IMR-90 (cell line): ENCODE measurements around the gene ATP10A. TPM values are rescaled to one million over a fixed set of nuclear protein-coding genes. Genes with fewer than 3 reads are reported as not detected.

Experiments
- ATAC-seq: fragments of 200-7000 bp; cut with Tn5 transposase; 2 replicates; pipeline ENCODE4 v1.9.1; 2020; ENCODE audit warnings: low read depth, mild to moderate bottlenecking, moderate library complexity
- BruUV-seq: library from RNA; stranded (reverse); fragments of 400-500 nt; replicated peaks from 2 replicates; lab custom pipeline; 2021; lab: Mats Ljungman, UMichigan
- CTCF ChIA-PET: fragments of 300-600 bp; formaldehyde crosslinking; extraction: SDS; loops from one replicate; lab custom pipeline; 2021; ENCODE audit warnings: antibody characterized with exemption; lab: Yijun Ruan, JAX
- POLR2A ChIA-PET: fragments of 300-600 bp; sonication (Branson Sonifier 250); formaldehyde crosslinking; loops from one replicate; lab custom pipeline; 2022; ENCODE audit warnings: antibody characterized with exemption; ENCODE audit not compliant: unreplicated experiment; lab: Charles Lee
- DNase-seq: peaks from one replicate; pipeline ENCODE4 v3.0.0; 2013
- H2AFZ ChIP-seq: replicated peaks from 2 replicates; pipeline ENCODE3; 2013; ENCODE audit warnings: low read length, mild to moderate bottlenecking; ENCODE audit not compliant: poor library complexity
- H2AK5ac ChIP-seq: 2 replicates; pipeline ENCODE4 v1.6.1; 2013; ENCODE audit warnings: low read depth, low read length, inconsistent platforms
- H2AK9ac ChIP-seq: replicated peaks from 2 replicates; pipeline ENCODE3; 2013; ENCODE audit warnings: mild to moderate bottlenecking, low read depth, low read length, moderate library complexity; ENCODE audit not compliant: poor library complexity
- H2BK120ac ChIP-seq: 2 replicates; pipeline ENCODE4 v1.6.1; 2013; ENCODE audit warnings: low read depth, low read length, inconsistent platforms
- H2BK15ac ChIP-seq: 3 replicates; pipeline ENCODE4 v1.6.1; 2013; ENCODE audit warnings: low read depth, low read length, inconsistent platforms
- H2BK20ac ChIP-seq: 2 replicates; pipeline ENCODE4 v1.6.1; 2013; ENCODE audit warnings: low read depth, mild to moderate bottlenecking, inconsistent platforms, low read length, moderate library complexity
- H2BK5ac ChIP-seq: 2 replicates; pipeline ENCODE4 v1.6.1; 2013; ENCODE audit warnings: mild to moderate bottlenecking, low read depth, low read length, inconsistent platforms; ENCODE audit not compliant: poor library complexity, severe bottlenecking
- H3K14ac ChIP-seq: replicated peaks from 2 replicates; pipeline ENCODE4 v1.6.1; 2013; ENCODE audit warnings: low read depth, low read length, inconsistent platforms
- H3K18ac ChIP-seq: 2 replicates; pipeline ENCODE4 v1.6.1; 2013; ENCODE audit warnings: low read depth, low read length, control low read depth
- H3K23ac ChIP-seq: 2 replicates; pipeline ENCODE4 v1.6.1; 2013; ENCODE audit warnings: low read depth, low read length, inconsistent platforms
- H3K27ac ChIP-seq: 2 replicates; pipeline ENCODE4 v1.5.1; 2013; ENCODE audit warnings: mild to moderate bottlenecking, control low read depth, low read length; ENCODE audit not compliant: insufficient read depth
- H3K27me3 ChIP-seq: 2 replicates; pipeline ENCODE4 v1.6.1; 2013; ENCODE audit warnings: low read length; ENCODE audit not compliant: control insufficient read depth, insufficient read depth
- H3K36me3 ChIP-seq: 2 replicates; pipeline ENCODE4 v1.6.1; 2013; ENCODE audit warnings: low read length, mixed read lengths; ENCODE audit not compliant: control insufficient read depth, insufficient read depth
- H3K4ac ChIP-seq: 2 replicates; pipeline ENCODE4 v1.6.1; 2013; ENCODE audit warnings: low read depth, low read length, inconsistent platforms
- H3K4me1 ChIP-seq: 2 replicates; pipeline ENCODE4 v1.6.1; 2013; ENCODE audit warnings: low read length, mixed read lengths; ENCODE audit not compliant: control insufficient read depth, insufficient read depth
- H3K4me2 ChIP-seq: 2 replicates; pipeline ENCODE4 v1.6.1; 2013; ENCODE audit warnings: low read depth, mild to moderate bottlenecking, control low read depth, low read length, moderate library complexity
- H3K4me3 ChIP-seq: 2 replicates; pipeline ENCODE4 v1.5.1; 2013; ENCODE audit warnings: low read depth, mild to moderate bottlenecking, control low read depth, low read length, moderate library complexity; ENCODE audit not compliant: insufficient read depth
- H3K56ac ChIP-seq: 2 replicates; pipeline ENCODE4 v1.6.1; 2013; ENCODE audit warnings: low read length, inconsistent platforms; ENCODE audit not compliant: insufficient read depth; ENCODE audit errors: extremely low read depth
- H3K79me1 ChIP-seq, 2 experiments: 2 replicates each; pipeline ENCODE4 v1.6.1; 2013; ENCODE audit warnings: low read length in 2 of 2, inconsistent platforms in 1 of 2, low read depth in 1 of 2
- H3K9ac ChIP-seq: 2 replicates; pipeline ENCODE4 v1.6.1; 2013; ENCODE audit warnings: low read depth, low read length, control low read depth
- H3K9me1 ChIP-seq: 2 replicates; pipeline ENCODE4 v1.6.1; 2013; ENCODE audit warnings: low read length, inconsistent platforms; ENCODE audit not compliant: insufficient read depth
- H3K9me3 ChIP-seq: 2 replicates; pipeline ENCODE4 v1.6.1; 2013; ENCODE audit warnings: low read length; ENCODE audit not compliant: control insufficient read depth, insufficient read depth
- H4K20me1 ChIP-seq: 2 replicates; pipeline ENCODE4 v1.6.1; 2013; ENCODE audit warnings: low read length, inconsistent platforms; ENCODE audit not compliant: insufficient read depth
- H4K5ac ChIP-seq: 2 replicates; pipeline ENCODE4 v1.6.1; 2013; ENCODE audit warnings: mild to moderate bottlenecking, low read depth, low read length, control low read depth
- H4K8ac ChIP-seq, 2 experiments: 2 replicates each; pipeline ENCODE4 v1.6.1; 2013; ENCODE audit warnings: low read depth in 2 of 2, low read length in 2 of 2, control low read depth in 1 of 2, inconsistent platforms in 1 of 2
- H4K91ac ChIP-seq: 2 replicates; pipeline ENCODE4 v1.6.1; 2013; ENCODE audit warnings: low read depth, low read length, inconsistent platforms; ENCODE audit not compliant: insufficient read depth
- BHLHE40 ChIP-seq: fragments of 150-350 bp; IDR thresholded peaks from 2 replicates; pipeline ENCODE4 v1.6.1; 2016; ENCODE audit warnings: mild to moderate bottlenecking, low read depth, low read length
- CEBPB ChIP-seq: IDR thresholded peaks from 2 replicates; pipeline ENCODE4 v1.6.1; 2012; ENCODE audit warnings: low read depth, low read length, improper control_type of control experiment
- CHD1 ChIP-seq: IDR thresholded peaks from 2 replicates; pipeline ENCODE4 v1.6.1; 2012; ENCODE audit warnings: low read depth, low read length, improper control_type of control experiment
- CTCF ChIP-seq: conservative IDR thresholded peaks from 2 replicates; pipeline ENCODE4 v1.5.1; 2012; ENCODE audit warnings: mild to moderate bottlenecking, low read depth, low read length, improper control_type of control experiment
- MAFK ChIP-seq: IDR thresholded peaks from 2 replicates; pipeline ENCODE4 v1.6.1; 2012; ENCODE audit warnings: low read depth, low read length, improper control_type of control experiment
- MAZ ChIP-seq: IDR thresholded peaks from 2 replicates; pipeline ENCODE4 v1.6.1; 2012; ENCODE audit warnings: low read depth, mild to moderate bottlenecking, low read length, improper control_type of control experiment, moderate library complexity, borderline replicate concordance
- MXI1 ChIP-seq: IDR thresholded peaks from 2 replicates; pipeline ENCODE4 v1.6.1; 2012; ENCODE audit warnings: low read depth, mild to moderate bottlenecking, low read length, moderate library complexity, borderline replicate concordance
- POLR2A ChIP-seq: IDR thresholded peaks from 2 replicates; pipeline ENCODE4 v1.6.1; 2012; ENCODE audit warnings: mild to moderate bottlenecking, low read depth, low read length
- RAD21 ChIP-seq: IDR thresholded peaks from 2 replicates; pipeline ENCODE4 v1.6.1; 2012; ENCODE audit warnings: low read length, improper control_type of control experiment
- RCOR1 ChIP-seq: IDR thresholded peaks from 2 replicates; pipeline ENCODE4 v1.6.1; 2012; ENCODE audit warnings: mild to moderate bottlenecking, low read length, improper control_type of control experiment; ENCODE audit not compliant: insufficient replicate concordance
- USF2 ChIP-seq: fragments of 150-350 bp; IDR thresholded peaks from 2 replicates; pipeline ENCODE4 v1.6.1; 2017; ENCODE audit warnings: mild to moderate bottlenecking, antibody characterized with exemption, low read length, low read depth
- dilution Hi-C: fragments of 300-500 bp; cut with HindIII; formaldehyde crosslinking; loops from one replicate; pipeline ENCODE4 v1.14.3; 2018; ENCODE audit warnings: low sequenced_read_pairs; ENCODE audit not compliant: unreplicated experiment
- in situ Hi-C: fragments of 300-500 bp; cut with MboI; formaldehyde crosslinking; loops from 3 replicates; pipeline ENCODE4 v1.14.3; 2019; ENCODE audit warnings: low sequenced_read_pairs, inconsistent platforms, mixed read lengths
- intact Hi-C: fragments of 100-400 bp; cut with micrococcal nuclease; formaldehyde crosslinking; loops from 2 replicates; pipeline ENCODE4 v1.10.0; 2022
- polyA plus RNA-seq, 3 experiments: library from polyadenylated mRNA; depleted of rRNA; stranded (reverse); fragments of >200 nt; gene quantifications; 2 replicates each; pipeline ENCODE4 v1.2.3, GENCODE V29; 2012; ENCODE audit warnings: low replicate concordance in 1 of 3
- total RNA-seq: library from RNA; depleted of rRNA; stranded (reverse); fragments of >200 nt; gene quantifications from 2 replicates; pipeline ENCODE4 v1.2.3, GENCODE V29; 2012

Gene ATP10A
- total and polyA plus RNA-seq, 2 of the 4 experiments (the other 2 are of a cell fraction) = 13.8 to 16.0 TPM

GRCh38 chr15:25897658-25898057, 34.5 kb upstream of the ATP10A start:
- H2AFZ ChIP-seq = no peak overlapping the region
- no peak overlapping the region for H3K4me3 ChIP-seq
- H4K91ac ChIP-seq = no peak overlapping the region
- no peak overlapping the region for H3K9ac ChIP-seq
- H4K8ac ChIP-seq = no peak overlapping the region
- peaks cover 3% of the 10 kb centered on the region; the same call in 1 of the 2 replicates for H3K9me1 ChIP-seq
- H2BK20ac ChIP-seq = no peak overlapping the region
- no peaks in the 10 kb centered on the region for H3K36me3 ChIP-seq
- no TSS peak for BruUV-seq
- no peak overlapping the region for H2BK15ac ChIP-seq
- no peak overlapping the region for H3K4me2 ChIP-seq
- no peaks in the 10 kb centered on the region for H3K79me1 ChIP-seq
- H2AK9ac ChIP-seq = no peak overlapping the region
- DNase-seq (no peak), ATAC-seq (no peak)
- H3K14ac ChIP-seq = no peak overlapping the region
- H2BK120ac ChIP-seq = no peak overlapping the region
- no peaks in the 10 kb centered on the region for H4K20me1 ChIP-seq
- no peak overlapping the region for H2BK5ac ChIP-seq
- TF ChIP-seq CEBPB = no peak
- TF ChIP-seq MAZ = no peak
- no peak for TF ChIP-seq RAD21
- no peak for TF ChIP-seq MXI1
- TF ChIP-seq BHLHE40 = no peak
- TF ChIP-seq USF2 = no peak
- no peak for TF ChIP-seq MAFK
- no peak for TF ChIP-seq CHD1
- no peak for TF ChIP-seq CTCF
- no peak for TF ChIP-seq RCOR1
- TF ChIP-seq POLR2A = no peak
- H4K5ac ChIP-seq = no peak overlapping the region
- H3K23ac ChIP-seq = no peak overlapping the region
- H2AK5ac ChIP-seq = no peak overlapping the region
- no peak overlapping the region for H3K18ac ChIP-seq
- H3K4ac ChIP-seq = no peak overlapping the region
- POLR2A ChIA-PET = no interaction called here
- H3K27me3 ChIP-seq = no peaks in the 10 kb centered on the region
- dilution Hi-C loops (no loop called here), intact Hi-C loops (no loop called here), in situ Hi-C loops (no loop called here)
- H3K56ac ChIP-seq = no peak overlapping the region
- no peak overlapping the region for H3K27ac ChIP-seq
- no peaks in the 10 kb centered on the region for H3K9me3 ChIP-seq
- no peaks in the 10 kb centered on the region for H3K4me1 ChIP-seq
- CTCF ChIA-PET = interaction anchor here (0.7 kb wide), 1 partner anchor 31 kb away, joined by 3 read pairs; no protein-coding TSS in a partner anchor
